NCI-H446 (cell line): ENCODE data around the gene FAM118A.

Experiments used
- DNase-seq, 2 experiments: peaks; one replicate each; lab custom pipeline; 2025; lab: John Stamatoyannopoulos, UW

FAM118A gene

DNA sequence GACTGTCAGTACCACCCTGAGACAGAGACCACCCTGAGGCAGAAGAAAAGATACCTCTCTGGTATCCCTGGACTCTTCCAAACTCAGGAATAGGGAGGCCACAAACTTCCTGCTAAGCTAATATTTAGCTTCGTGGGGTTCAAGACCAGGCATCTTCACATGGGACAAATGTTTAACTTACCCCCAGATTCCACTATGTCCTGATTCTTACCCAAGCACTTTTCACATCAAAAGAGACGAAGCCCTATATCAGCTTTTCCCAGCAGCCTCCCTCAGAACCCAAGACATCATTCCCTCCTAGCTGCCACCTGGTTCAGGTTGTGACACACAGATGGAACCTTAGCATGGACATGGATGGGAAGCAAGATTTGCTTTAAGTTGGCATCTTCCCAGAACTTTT, 71.6 kb downstream of the FAM118A start:
- no peak for DNase-seq

DNA sequence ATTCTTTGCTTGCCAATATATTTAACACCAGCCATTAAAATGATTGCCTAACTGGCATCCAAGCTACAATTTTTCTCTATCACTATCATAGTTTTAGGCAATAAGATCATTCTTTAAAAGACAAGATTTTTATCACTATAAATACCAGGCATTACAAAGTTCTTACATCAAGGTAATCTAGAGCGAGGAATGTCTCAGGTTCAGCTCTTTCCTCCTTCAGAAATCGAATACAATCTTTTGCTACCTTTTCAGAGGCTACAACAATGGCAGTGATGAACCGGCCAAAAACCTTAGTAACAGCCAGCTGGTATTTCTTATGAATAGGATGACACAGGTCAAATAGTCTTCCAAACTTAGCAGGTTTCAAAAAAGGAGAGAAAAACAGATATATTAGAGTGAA, 79.8 kb downstream of the FAM118A start:
- DNase-seq: no peak
